Activated CD4-positive, CD25-positive, alpha-beta regulatory T cell (primary cell): Measurements from ENCODE around the gene RCVRN.

Experiments
- DNase-seq, 4 experiments: peaks; one replicate each; lab custom pipeline; 2025; lab: John Stamatoyannopoulos, UW

RCVRN gene

DNA sequence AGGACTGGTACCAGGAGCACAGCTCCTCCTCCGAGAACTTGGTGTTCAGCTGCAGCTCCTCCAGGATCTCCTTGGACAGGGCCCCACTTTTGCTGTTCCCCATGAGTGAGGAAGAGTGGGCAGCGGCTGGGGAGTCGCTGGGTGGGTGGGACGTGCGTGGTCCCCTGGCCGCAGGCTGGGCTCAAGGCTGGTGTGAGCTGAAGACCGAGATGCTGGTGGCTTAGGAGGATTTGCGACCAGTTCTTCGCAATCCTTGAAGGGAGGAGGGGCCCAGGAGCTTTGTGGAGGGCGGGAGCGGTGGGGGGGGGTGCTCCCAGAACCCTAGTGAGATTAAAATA lies at the start of gene RCVRN:
RCVRN (minus strand) TSS at position 194 of the 338 bp plus-strand sequence; CDS start at position 103, 91 bp downstream.
- DNase-seq: no peak

DNA sequence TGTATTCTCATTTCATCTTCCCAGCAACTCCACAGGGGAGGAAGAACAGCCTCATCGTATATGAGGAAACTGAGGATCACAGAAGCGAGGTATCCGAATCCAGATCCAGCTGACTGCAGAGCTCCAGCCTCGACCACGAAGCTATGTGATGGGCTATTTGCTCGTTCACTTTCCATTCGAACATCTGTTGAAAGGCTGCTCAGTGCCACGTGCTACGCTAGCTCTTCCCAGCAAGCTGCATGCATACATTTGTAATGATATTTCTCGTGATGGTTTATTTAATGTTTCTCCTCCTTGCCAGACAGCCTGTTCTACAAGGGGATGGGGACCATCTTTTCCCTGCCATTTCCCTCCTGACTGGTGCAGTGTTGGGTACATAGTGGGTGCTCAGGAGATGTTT lies 48.4 kb upstream of the RCVRN start:
- DNase-seq: no peak

DNA sequence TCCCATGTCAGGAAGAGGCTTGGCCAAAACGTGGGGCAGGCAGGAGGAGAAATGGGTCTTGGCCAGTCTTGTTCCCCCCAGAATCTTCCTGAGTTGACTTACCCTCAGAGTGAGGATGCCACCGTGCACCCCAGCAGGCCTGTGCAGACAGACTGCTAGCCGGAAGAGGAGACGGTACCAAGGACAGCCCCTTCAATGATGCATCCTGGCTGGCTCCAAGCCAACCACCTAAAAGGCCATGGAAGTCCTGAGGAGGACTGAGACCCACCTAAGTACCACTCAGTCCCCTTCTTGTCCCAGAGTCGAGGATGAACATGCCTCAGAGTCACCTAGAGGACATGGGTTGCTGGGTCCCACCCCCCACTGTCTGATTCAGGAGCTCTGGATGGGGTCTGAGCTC lies 46.7 kb upstream of the RCVRN start:
- DNase-seq: no peak

DNA sequence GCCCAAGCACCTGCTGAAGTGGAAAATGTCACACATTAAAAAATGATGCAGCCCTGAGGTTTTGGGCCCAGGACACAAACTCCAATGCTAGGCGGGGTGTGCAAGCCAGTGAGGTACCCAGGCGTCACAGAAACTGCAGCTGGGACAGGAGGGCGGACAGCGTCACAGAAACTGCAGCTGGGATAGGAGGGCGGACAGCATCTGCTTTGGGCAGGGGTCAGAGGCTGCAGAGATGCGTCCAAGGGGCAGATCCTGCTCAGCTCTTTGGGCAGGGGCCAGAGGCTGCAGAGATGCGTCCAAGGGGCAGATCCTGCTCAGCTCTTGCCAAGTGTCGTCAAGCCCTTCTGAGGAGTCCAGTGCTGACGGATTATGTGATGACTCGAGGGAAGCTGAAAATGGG lies 43.9 kb upstream of the RCVRN start:
- no peak for DNase-seq

DNA sequence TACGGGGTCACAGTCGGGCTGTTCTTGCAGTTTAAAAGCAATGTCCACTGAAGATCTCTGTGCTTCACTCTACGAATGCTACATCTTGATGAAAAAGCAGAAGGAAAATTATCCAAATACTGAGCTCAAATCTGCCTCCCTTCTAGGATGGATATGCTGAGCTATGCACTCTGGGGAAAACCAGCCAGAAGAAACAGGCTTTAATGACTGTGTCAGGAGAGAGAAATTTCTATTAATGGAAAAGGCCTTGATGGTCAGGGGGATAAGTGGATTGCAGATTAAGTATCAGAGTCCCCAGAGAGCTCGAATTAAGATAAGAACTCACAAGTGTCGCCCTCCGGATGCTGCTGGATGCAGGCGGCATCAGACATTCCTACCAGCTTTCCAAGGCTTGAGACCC lies 39.6 kb upstream of the RCVRN start:
- no peak for DNase-seq

DNA sequence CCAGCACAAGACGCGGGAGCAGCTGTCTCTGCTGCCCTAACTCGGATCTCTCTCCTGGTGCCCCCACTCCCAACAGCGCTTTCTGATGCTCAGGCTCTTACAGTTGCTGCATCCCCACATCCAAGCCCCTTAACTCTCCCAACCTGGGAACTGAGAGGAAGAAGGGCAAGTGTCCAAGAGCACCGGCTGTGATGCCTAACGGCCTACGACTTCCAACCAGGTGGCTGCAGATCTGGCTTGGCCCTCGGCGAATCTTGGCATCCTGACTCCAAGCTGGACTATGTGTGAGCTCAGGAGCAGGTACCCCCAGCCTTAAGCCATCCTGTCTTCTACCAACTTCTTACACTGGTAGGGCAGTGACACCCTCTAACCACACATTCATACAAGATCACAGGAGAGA lies 38.3 kb upstream of the RCVRN start:
- DNase-seq: no peak

DNA sequence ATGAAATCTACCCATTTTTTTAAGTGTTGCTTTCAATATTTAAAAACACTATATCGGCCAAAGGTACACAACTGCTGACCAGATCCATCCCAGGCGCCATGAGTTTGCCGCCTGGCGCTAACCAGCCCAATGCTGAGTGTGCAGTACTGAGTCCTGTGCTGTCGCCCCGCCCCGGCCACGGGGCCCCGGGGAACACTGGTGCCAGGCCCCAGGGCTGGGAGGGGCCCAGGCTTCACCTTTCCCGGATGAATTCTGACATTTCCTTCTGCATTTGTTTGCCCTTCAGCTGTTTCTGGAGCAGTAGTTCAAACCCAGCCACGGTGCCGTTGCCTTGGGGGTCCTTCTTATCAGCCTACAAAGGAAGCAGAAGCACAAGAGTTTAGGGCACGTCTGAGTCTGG lies 37.8 kb upstream of the RCVRN start:
- DNase-seq: no peak

DNA sequence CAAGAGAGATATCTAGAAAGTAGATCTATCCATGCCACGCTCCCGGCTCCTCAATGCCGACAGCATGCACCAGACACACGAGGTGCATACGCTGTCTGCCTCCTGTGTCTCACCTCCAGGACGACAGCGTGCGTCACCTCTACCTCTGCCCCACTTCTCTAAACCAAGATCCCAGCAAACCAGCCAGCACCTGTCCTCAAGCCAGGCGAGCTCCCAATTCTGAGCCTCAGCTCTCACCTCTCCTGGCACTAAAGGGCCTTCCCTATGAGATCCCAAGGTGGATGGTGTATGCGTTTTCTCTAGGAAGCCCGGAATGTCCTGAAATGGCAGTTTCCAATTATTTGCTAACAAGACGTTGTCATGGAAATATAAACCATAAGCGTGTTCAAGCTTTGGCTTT lies 36.2 kb upstream of the RCVRN start:
- no peak for DNase-seq

DNA sequence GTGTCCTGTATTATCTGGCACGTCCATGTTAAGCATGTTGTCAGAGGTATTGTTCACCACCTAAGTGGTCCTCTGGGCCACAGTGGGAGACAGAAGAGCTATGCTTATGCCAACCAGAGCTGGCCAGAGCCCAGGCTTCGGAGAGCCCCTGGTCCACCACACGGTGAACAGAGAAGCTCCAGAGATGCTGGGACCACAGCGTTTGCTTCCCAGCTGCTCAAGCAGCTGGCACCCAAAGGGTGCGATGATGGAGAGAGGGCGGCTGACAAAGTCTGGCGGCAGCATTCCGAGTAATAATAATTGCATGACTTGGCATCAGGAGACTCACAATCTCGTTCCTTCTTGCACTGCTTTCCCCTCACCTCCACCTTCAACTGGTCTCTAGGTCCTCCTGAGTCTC lies 35.8 kb upstream of the RCVRN start:
- no peak for DNase-seq

DNA sequence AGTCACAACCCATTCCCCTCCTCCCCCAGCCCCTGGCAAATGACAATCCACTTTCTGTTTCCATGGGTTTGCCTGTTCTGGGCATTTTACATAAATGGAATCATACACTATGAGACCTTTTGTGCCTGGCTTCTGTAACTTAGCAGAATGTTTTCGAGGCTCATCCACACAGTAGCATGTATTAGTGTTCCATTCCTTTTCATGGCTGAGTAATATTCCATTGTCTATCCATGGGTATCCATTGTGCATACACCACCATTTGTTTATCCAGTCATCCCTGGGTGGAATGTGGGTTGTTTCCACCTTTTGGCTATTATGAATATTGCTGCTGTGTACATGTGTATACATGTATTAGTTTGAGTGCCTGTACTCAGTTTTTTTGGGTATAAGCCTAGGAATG lies 33.7 kb upstream of the RCVRN start:
- no peak for DNase-seq

DNA sequence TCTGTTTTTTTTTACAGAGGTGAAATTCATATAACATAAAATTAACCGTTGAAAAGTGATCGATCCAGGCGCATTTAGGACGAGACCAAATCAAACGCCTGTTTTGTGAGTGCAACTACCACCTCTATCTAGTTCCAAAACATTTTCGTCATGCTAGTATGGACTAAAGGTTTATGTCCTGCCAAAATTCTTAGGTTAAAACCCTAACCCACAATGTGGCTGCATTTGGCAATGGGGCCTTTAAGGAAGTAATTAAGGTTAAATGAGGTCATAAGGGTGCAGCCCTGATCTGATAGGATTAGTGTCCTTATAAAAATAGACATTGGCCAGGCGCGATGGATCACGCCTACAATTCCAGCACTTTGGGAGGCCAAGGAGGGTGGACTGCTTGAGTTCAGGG lies 32.8 kb upstream of the RCVRN start:
- no peak for DNase-seq

DNA sequence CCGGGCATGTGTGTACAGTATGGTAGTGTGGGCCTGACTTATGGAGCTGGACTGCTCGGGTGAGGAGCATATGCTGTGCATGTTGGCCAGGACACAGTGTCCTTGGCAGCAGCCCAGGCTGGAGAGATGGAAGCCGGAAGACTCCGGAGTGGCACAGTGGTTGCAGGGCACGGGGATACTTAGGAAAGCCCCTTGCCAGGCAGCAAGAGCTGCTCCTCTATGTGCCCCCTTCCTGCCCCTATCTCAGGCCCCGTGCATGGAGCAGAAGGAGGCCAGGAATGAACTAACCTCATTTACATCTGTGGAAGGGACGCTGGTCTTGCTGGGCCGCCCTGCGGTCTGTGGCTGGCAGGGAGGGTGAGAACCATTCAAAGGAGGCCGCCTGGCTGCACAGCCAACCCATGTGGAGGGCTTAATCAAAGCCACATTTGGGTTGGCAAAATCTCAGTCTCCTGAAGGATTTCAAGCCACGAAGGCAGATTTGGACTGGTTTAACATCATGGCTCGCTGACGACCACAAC lies 32.2 kb upstream of the RCVRN start:
- DNase-seq: no peak

DNA sequence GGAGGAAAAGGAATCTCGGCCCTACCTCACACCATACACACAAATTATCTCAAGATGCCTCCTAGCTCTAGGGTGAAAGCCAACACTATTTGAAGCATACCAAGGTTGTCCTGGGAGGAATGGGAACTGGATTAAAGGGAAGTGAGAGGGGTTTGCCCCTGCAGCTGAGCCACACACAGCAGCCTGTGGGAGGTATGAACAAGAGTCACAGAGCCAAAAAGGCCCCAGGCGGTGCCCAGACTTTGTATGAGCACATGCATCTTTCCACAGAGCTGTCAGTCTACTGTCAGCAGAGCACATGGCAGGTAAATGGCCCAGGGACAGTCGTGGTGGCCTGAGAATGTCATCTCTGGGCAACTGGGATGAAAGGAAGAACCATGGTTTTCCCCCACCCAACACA lies 31.0 kb upstream of the RCVRN start:
- DNase-seq: no peak

DNA sequence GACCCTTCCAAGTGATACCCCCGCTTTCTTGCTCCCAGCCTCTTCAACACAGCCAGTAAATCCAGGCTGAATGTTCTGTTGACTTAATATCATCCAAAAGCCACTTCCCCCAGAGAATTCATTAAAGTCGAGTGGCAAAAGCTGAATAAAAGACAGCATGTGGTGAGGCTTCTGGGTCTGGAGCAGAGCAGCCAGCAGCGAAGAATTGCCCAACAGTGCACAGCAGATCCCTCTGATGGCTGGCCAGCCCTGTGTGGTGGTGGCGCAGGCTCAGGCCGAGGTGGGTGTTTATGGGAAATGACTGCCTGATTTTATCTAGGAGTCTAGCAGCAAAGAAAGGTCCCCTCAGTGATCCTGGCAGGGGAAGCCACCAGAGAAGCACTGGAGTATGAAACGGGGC lies 30.3 kb upstream of the RCVRN start:
- no peak for DNase-seq

DNA sequence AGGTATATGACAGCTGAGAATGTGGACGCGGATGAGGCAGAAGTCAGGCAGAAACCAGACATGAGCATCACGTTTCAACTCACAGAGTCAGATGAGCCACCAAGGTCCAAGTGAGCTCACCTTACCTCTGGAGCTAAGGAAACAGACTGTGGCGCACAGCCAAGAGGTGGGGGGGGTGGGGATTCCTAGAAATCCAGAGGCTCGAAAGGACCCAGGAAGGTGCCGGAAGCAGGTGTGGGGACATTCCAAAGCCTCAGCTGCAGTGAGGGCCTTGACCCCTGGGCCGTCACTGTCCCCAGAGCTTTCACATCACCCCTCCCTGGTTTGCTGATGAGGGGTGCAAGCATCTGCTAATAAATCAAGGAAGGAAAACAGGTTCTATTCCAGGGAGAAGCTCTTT lies 29.3 kb upstream of the RCVRN start:
- DNase-seq: no peak

DNA sequence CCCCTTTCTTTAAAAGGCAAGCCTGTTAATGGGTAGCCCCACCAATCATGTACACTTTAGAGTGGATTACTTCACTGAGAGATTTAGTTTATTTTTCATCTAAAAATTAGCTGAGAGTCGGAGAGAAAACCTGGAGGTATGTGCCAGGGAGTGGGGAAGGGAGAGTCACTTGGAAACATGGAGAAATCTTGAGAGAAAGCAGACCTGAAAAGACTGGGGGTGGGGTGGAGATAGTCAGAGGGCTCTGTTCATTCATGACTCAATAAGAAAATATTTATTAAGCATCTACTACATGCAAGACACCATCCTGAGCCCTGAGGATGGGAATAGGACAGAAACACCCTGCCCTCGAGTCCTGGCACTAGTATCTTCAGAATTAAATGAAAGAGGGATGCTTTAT lies 27.4 kb upstream of the RCVRN start:
- DNase-seq: no peak

DNA sequence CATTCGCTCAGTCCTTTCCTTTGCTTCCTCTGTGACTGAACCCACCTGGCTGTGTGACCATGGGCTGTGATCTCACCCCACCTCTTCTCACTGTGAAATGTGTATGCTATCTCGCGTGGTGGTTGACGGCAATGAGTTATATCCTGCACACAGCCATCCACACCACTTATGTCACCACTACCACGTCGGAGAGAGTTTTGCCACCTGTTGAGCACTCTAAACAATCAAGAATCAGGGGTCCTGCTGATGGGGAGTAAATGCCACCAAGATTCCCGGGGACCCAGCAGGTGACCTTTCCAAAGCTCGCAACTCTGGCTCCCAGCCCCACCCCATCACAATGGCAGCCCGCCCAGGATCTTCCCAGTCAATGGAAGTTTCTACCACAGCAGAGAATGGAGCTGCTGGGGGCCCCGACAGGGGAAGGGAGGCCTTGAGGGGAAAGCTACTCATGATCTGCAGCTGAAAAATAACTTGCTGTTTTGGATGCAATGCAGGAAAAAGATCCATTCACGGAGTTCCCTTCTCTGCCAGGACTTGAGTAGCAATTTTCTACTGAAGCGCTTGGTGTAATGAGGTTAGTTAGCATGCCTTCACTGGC lies 26.2 kb upstream of the RCVRN start:
- DNase-seq: no peak

DNA sequence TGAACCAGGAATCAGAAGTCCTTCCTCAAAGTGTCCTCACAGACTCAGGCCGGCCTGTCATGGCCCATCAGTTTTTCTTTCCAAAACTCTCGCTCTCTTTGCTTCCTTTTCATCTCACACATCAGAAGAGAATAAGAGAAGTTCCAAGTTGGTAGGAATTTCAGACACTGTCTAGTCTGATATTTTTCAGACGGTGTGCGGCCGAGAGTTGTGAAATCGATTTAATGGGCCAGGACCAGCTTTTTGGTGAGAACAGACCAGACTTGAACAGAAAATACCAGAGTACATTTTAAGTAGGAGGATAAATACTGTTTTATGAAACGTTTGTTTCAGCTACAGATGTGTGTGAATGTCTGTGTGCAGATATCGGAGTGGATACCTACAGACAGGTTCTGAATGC lies 24.8 kb upstream of the RCVRN start:
- no peak for DNase-seq

DNA sequence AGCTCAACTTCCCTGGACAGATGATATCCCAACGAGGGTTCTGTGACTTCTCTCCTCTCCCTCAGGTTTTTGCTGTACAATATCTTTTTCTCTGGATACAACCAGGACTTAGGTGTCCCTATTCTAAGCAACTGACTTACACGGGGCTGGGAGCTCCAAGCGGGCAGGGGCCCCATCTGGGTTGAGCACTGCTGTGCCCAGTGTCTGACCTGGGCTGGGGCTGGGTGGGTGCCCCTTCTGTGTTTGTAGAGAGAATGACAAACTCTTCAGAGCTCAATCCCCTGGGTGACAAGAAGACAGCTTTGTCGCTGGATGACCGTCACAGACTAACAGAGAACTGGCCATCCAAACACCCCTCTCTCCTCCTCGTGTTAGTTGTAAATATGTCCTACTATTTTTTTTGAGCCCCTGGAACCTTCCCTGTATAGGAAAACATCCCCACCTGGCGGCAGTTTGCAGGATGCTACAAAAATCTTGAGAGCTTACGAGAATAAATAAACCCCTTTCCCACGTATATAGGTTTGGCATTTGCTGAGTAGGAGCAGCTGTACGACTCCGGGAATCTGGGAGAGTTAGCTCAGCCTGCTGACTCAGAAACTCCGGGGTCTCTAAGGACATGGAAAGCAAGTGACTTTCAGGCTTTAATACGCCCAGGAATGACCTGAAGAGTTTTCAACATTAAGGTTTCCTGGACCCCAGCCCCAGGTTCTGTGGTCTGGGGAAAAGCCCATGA lies 23.7 kb upstream of the RCVRN start:
- DNase-seq: no peak

DNA sequence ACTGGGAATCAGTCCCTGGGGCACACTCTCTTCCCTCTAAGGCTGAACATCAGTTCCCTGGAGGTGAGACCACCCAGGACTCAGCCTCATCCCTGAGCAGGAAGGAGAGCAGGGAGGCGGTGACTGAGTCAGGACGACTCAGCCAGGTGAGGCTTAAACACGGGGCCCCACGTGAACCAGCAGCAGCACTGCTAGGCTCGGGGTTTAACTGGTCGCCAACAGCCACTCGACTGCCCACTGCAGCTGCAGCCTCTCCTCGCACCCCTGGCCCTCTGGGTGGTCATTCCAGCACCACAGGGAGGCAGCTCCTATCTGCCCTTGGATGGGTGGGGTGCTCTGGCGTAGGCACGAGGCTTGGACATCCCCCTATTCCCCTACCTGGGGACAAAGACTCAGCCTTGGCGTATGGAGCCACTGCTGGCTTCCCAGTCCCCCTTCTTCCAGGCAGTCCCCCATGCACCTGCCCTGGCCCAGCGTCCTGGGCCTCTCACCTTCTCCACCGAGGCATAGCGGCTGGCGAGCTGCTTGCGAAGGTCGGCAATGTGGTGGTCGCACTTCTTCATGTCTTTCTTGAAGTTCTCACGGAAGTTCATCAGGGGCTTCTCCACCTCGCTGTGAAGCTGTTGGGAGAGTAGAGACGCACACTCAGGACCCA lies 21.2 kb upstream of the RCVRN start:
- DNase-seq: no peak

DNA sequence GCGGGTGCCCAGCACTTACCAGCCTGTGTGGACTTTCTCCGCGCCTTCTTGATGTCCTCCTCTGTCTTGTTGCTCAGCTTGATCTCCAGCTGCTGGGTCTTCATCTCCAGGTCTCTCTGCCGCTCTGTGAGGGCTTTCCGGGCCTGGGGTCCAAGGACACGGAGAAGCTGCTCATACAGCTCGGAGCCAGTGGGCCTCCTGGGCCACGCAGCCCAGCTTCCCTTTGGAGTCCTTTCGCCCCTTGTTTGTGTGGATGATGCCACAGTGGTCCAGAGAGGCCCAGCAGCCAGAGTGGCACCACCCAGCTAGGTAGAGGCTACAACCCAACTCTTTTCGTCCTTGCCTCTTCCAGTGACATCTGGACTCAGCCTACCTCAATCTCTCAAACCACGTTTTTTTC lies 20.4 kb upstream of the RCVRN start:
- DNase-seq: no peak

DNA sequence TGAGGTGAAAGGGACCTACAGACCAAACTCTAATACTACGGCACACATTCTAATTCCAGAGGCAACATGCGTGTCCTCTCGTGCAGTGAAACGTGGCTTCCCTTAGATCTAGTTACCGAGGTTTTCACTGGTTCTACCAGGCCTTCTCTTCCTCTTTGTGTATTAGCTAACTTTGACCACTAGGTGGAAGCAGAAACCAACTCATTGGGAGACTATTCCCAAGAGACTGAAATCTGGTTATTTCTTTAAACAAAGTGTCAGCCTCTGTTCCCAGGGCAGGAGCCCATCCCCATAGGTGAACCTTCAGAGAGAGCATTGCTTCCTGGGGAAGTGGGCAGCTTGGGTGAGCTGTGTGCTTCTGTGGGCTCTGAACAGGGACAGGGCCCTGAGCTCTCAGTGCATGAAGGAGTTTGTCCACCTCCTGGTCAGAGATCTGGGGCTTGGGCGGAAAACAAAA lies 19.7 kb upstream of the RCVRN start:
- DNase-seq: no peak
